RWPE1 (cell line): ENCODE results near the gene GALE.
"Not testable (repeated sequence)": the region's sequence is repeated elsewhere in the genome, so short reads cannot be mapped to it uniquely, and the experiment has no call there.

Experiments
- CTCF ChIA-PET: fragments of 350-600 bp; sonication (Branson Sonifier 250); formaldehyde crosslinking; extraction: SDS; loops from one replicate; lab custom pipeline; 2021; lab: Yijun Ruan, JAX
- POLR2A ChIA-PET: fragments of 400-600 bp; formaldehyde crosslinking; extraction: SDS; loops from one replicate; lab custom pipeline; 2020; ENCODE audit warnings: antibody characterized with exemption; ENCODE audit not compliant: low non-redundant PET; lab: Yijun Ruan, JAX
- DNase-seq: peaks from one replicate; pipeline ENCODE4 v3.0.0; 2012; ENCODE audit warnings: low spot score
- H3K27ac ChIP-seq: fragments of 450-650 bp; 2 replicates; pipeline ENCODE4 v1.5.1; 2017
- TF ChIP-seq, protein P1 (sequence below): fragments of 450-650 bp; conservative IDR thresholded peaks from 2 replicates; pipeline ENCODE4 v1.5.1; 2017; ENCODE audit warnings: low read depth, mild to moderate bottlenecking

The GALE gene

DNA sequence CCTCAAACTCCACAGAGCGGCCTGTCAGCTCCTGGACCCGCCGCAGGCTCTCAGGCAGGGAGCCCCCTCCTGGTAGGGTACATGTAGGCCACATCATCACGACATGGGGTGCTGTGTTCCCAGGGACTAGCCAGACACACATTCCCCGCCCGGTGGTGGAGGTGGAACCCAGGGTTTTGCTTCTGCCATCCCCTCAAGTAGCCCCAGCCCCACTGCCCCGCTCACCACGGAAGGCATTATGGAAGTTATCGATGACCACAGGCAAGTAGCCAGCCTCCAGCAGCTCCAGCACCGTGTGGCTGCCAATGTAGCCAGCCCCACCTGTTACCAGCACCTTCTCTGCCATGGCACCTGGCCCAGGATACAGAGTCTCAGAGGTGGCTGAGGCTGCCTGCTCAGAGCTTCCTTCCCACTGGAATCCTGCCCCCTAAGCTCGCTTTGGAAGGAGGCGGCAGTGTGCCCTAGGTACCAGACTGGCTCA lies 1.9 kb downstream of the GALE start:
- CTCF ChIA-PET = interaction anchor here (0.5 to 1.2 kb wide), 2 partner anchors 27 to 102 kb away, joined by 3 to 7 read pairs; no protein-coding TSS in a partner anchor
- peak overlapping the region; percentile 98 for H3K27ac ChIP-seq
- TF ChIP-seq, protein P1, sequence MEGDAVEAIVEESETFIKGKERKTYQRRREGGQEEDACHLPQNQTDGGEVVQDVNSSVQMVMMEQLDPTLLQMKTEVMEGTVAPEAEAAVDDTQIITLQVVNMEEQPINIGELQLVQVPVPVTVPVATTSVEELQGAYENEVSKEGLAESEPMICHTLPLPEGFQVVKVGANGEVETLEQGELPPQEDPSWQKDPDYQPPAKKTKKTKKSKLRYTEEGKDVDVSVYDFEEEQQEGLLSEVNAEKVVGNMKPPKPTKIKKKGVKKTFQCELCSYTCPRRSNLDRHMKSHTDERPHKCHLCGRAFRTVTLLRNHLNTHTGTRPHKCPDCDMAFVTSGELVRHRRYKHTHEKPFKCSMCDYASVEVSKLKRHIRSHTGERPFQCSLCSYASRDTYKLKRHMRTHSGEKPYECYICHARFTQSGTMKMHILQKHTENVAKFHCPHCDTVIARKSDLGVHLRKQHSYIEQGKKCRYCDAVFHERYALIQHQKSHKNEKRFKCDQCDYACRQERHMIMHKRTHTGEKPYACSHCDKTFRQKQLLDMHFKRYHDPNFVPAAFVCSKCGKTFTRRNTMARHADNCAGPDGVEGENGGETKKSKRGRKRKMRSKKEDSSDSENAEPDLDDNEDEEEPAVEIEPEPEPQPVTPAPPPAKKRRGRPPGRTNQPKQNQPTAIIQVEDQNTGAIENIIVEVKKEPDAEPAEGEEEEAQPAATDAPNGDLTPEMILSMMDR = no peak
- POLR2A ChIA-PET = interaction anchor here (0.7 to 1.7 kb wide), 3 partner anchors 9 to 44 kb away, joined by 3 to 5 read pairs (median 4); no protein-coding TSS in a partner anchor
- no peak for DNase-seq

DNA sequence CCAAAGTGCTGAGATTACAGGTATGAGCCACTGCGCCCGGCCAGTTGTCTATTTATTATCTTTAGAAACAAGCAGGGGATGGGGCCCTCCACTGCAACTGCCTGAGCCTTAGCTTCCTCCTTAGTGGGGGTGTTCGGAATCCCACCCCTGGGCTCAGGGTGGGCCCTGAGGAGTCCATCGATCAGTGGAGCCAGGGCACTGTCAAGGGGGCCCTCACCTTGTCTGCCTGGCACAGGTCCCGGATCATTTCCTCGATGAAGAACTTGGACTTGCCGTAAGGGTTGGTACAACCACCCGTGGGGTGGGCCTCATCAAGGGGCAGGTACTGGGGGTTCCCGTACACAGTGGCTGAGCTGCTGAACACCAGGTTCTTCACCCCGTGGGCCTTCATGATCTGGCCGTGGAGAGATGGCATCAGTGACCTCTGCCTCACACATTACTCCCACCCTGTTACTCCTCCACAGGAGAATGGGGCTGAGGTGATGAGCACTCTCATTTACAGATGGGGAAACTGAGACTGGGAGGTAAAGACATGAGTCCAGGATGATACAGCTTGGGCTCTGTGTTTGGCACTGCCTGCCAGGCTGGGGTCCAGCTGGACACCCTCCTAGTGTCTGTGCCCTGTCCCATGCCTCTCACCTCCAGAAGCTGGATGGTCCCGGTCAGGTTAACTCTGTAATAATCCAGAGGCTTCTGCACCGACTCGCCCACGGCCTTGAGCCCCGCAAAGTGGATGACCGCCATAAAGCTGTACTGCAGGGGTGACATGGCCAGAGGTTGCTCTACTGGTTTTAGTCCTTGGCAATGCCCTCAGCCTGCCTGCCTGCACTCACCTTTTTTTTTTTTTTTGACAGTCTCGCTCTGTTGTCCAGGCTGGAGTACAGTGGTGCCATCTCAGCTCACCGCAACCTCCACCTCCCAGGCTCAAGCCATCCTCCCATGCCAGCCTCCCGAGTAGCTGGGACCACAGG lies 2.8 kb downstream of the GALE start:
- TF ChIP-seq, protein P1 = no peak
- no peak for DNase-seq
- ChIA-PET POLR2A (interaction anchor here (0.6 to 0.7 kb wide), 2 partner anchors 43 to 55 kb away, joined by 3 to 4 read pairs; partner anchors contain the start of gene ELOA), CTCF (interaction anchor here (0.9 to 1.2 kb wide), 2 partner anchors 20 to 26 kb away, joined by 3 to 7 read pairs; partner anchors contain the start of gene PITHD1)
- peak overlapping the region; percentile 98 for H3K27ac ChIP-seq

- POLR2A ChIA-PET = interaction anchor here (0.6 kb wide), 2 partner anchors 29 to 54 kb away, joined by 3 to 5 read pairs; partner anchors contain the start of genes ELOA and HMGCL
Observed at GRCh38 chr1:23796466-23797271, 3.9 kb downstream of the GALE start.

DNA sequence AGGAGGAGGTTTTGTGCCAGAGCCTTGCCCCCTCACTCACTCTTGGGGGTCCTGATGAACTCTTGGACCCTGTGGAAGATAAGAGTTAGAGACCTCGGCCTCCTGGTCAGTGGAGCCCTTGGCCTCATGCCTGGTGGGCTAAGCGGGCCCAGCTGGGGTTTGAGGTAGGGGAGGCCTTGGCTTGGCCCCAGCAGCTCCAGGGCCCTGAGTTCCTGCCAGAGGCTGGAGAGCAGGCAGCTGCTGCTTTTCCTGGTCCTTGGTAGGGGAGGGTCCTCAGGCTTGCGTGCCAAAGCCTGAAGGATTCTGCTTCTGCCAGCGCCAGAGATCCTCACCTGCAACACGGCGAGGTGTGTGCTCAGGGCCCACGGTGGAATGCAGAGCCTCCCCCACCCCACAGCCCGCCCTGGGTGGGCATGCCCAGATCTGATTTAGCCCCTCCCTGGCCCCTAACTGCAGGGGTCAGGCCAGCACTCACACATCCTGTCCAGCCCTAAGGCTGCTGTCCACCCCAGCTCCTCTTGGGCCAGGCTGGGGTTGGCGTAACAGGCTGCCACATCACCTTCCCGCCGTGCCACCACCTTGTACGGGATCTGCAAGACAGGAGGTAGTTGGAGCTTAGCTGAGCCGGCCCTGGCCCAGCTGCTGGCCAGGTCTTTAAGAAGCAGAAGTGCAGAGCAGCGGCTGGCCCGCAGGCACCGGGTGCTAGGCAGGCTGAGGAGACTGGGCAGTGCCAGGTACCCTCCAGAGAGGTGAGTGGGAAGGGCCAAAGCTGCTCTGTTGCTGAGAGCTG lies 4.7 kb downstream of the GALE start:
- H3K27ac ChIP-seq = peak overlapping the region; percentile 98

More at GRCh38 chr1:23796466-23797271, 3.9 kb downstream of the GALE start:
- CTCF ChIA-PET = interaction anchor here (0.5 to 0.9 kb wide), 3 partner anchors 19 to 54 kb away, joined by 3 read pairs; partner anchors contain the start of gene PITHD1
- TF ChIP-seq, protein P1 = no peak
- no peak for DNase-seq
- H3K27ac ChIP-seq = peak overlapping the region; percentile 98

DNA sequence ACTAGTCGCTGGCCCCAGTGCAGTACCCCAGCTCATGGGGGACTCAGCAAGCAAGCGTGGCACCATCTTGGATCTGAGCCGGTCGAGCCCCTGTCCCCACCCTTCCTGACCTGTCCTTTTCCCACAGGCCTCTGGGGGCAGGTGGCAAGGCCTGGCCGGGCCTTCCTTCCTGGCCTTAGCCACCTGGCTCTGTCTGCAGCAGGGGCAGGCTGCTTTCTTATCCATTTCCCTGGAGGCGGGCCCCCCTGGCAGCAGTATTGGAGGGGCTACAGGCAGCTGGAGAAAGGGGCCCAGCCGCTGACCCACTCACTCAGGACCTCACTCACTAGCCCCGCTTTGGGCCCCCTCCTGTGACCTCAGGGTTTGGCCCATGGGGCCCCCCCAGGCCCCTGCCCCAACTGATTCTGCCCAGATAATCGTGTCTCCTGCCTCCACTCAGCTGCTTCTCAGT lies 5.8 kb downstream of the GALE start:
- peak overlapping the region; percentile 98 for H3K27ac ChIP-seq
- DNase-seq, CTCF ChIA-PET, POLR2A ChIA-PET: not testable (repeated sequence)

More for the DNA sequence above, 4.7 kb downstream of the GALE start:
- POLR2A ChIA-PET = interaction anchor here (0.6 kb wide), 1 partner anchor 30 kb away, joined by 5 read pairs; the partner anchor contains the start of gene HMGCL
- DNase-seq = no peak
- TF ChIP-seq, protein P1 = no peak
- CTCF ChIA-PET = interaction anchor here (0.5 to 0.7 kb wide), 2 partner anchors 24 to 55 kb away, joined by 3 read pairs; no protein-coding TSS in a partner anchor
